Activated naive CD4-positive, alpha-beta T cell (primary cell): ENCODE data around the gene CREG2.

Experiments
- DNase-seq, 4 experiments: peaks; one replicate each; lab custom pipeline; 2025; lab: John Stamatoyannopoulos, UW

Gene CREG2

DNA sequence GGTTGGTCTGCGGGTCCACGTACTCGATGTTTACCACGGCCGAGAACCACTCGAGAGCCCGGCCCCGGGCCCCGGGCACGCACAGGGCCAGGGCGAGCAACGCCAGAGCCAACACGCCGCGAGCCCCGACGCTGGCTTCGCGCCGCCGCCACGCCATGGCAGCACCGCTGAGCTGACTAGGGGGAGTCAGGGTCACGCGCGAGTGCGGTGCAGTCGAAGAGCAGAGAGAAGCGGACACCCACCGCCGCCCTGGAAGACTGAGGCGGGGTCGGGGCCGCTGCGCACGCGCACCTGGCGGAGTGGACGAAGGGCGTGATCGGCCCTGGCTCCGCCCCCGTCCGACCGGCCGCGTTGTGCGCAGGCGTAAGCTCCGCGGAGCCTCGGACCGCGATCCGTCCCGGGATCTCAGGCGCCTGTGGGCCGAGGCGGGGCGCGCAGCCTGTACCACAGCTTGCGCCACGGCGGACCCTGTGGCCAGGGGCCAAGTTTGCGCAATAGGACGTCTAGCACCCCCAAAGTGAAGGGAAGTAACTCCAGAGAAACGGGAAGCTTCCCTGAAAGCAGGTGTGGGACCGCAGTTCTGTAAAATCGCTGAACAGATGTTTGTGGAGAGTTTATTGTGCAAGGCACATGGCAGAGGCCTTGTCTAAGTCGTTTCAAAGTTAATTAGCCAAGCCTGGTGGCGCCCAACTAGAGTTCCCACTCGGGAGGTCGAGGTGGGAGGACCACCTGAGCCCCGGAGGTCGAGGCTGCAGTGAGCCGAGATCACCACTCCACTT, 78.7 kb downstream of the CREG2 start, which contains the start of gene RNF149:
Gene RNF149 (minus strand): TSS at position 270 of the 779 bp plus-strand sequence. CDS start 113 bp downstream, at position 157.
- DNase-seq: peak; percentile 80 to 90 (median 88)

- peak in 1 of 4 experiments; percentile 25 for DNase-seq
Observed at GRCh38 chr2:101307950-101308431, 79.3 kb downstream of the CREG2 start.

- DNase-seq: no peak
Observed at GRCh38 chr2:101307503-101307902, 79.8 kb downstream of the CREG2 start.

- no peak for DNase-seq
Observed at GRCh38 chr2:101306410-101306809, 80.9 kb downstream of the CREG2 start.

GRCh38 chr2:101305492-101306078, 81.7 kb downstream of the CREG2 start:
- no peak for DNase-seq

- DNase-seq: no peak
Observed at GRCh38 chr2:101305035-101305434, 82.3 kb downstream of the CREG2 start.

GRCh38 chr2:101303688-101304087, 83.6 kb downstream of the CREG2 start:
- DNase-seq: no peak

DNA sequence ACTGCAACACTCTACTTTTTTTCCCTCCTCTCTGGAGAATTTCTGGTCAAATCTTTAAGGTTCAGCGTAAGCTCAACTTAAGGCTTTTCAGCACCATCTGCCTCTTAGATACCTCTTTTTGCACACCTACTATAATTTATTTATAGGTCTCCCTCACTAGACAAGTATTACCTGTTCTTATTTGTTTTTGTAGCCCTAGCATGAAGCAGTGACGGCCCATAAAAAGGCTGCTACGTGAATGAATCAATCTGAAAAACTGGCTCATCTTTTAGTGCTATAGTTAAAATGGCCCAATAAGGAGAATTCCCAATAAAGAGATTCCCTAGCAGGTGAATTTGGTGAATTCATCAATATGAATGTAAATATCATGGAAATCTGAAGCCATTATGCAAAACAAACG, 85.3 kb downstream of the CREG2 start:
- no peak for DNase-seq

DNA sequence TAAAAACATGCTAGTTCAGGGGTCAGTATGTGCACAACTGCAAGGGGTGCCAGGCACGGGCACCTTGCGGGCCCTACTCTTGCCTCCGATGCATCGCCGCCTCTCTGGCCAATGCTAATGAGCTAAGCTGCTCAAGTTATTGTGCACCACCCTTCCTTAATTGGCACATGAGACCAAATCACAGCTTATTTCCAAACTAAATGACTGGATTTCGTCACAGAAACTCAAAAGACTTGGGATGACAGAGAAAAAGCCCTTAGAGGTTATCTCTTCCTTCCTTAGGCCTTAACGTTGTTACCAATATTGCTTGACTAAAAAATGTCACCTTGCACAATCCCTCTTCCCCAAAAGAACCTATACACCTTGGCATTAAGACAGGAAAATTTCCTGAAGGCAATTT, 86.5 kb downstream of the CREG2 start:
- no peak for DNase-seq

GRCh38 chr2:101300164-101300563, 87.1 kb downstream of the CREG2 start:
- no peak for DNase-seq

- no peak for DNase-seq
Observed at GRCh38 chr2:101299604-101300003, 87.7 kb downstream of the CREG2 start.

GRCh38 chr2:101297383-101297782, 89.9 kb downstream of the CREG2 start:
- no peak for DNase-seq

DNA sequence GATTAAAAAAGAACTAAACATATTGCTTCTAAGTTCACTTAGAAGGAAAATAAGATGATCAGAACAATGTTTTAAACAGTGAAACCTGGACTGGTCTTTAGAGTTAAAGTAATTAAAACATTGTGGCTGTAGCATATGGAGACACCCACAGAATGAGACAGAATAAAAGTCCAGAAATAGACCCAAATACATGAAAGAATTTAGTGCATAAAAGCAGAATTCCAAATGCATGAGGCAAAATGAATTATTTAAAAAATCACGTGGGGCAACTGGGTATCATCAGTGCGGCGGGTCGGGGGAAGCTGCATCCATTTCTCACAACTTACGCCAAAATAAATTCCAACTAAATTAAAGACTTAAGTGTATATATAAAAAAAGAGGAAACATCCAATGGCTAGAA, 90.9 kb downstream of the CREG2 start:
- no peak for DNase-seq

DNA sequence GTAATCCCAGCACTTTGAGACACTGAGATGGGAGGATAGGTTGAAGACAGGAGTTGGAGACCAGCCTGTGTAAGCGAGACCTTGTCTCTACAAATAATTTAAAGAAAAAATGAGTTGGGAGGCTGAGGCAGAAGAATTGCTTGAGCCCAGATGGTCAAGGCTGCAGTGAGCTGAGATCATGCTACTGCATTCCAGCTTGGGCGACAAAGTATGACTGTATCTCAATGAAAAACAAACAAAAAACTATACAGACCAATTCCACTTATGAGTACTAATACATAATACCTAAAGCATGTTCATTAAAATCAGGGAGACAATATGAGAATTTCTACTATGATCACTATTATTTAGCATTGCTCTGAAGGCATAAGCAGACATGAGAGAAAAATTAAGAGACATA, 91.4 kb downstream of the CREG2 start:
- DNase-seq: no peak
